BLaER1 (cell line): ENCODE data around the gene GNL2.

Experiments
- H3K27ac ChIP-seq: shearing (Covaris generic); formaldehyde crosslinking; 2 replicates; pipeline ENCODE4 v1.8.1; 2022
- H3K27me3 ChIP-seq: shearing (Covaris generic); formaldehyde crosslinking; 2 replicates; pipeline ENCODE4 v1.8.1; 2022
- H3K36me3 ChIP-seq: shearing (Covaris generic); formaldehyde crosslinking; 2 replicates; pipeline ENCODE4 v1.8.1; 2022
- H3K4me1 ChIP-seq: shearing (Covaris generic); formaldehyde crosslinking; 2 replicates; pipeline ENCODE4 v1.8.1; 2022
- H3K4me2 ChIP-seq: shearing (Covaris generic); formaldehyde crosslinking; 2 replicates; pipeline ENCODE4 v1.8.1; 2022
- H3K4me3 ChIP-seq: shearing (Covaris generic); formaldehyde crosslinking; 2 replicates; pipeline ENCODE4 v1.8.1; 2022
- H3K9ac ChIP-seq: shearing (Covaris generic); formaldehyde crosslinking; 2 replicates; pipeline ENCODE4 v1.8.1; 2022
- H3K9me3 ChIP-seq: shearing (Covaris generic); formaldehyde crosslinking; 2 replicates; pipeline ENCODE4 v1.8.1; 2022
- H4K20me1 ChIP-seq: shearing (Covaris generic); formaldehyde crosslinking; 2 replicates; pipeline ENCODE4 v1.8.1; 2022
- Cebpa-rat ChIP-seq: shearing (Covaris generic); IDR thresholded peaks from 2 replicates; pipeline ENCODE4 v1.8.1; 2022

The GNL2 gene

DNA sequence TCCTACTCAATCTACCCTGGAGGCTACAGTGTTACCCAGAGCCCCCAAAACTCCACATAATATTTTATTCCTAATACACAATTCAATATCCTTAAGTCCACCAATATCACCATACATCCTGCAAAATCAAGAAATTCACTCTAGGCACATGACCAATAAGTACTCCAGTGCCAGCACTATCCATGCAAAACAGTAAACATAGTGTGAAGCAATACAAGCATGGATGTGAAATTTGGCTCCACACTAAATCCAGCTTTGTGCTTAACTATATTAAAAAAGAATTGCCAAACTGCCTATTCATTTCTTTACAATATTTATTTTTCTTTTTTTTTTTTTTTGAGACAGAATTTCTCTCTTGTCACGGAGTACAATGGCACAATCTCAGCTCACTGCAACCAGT lies 78.2 kb downstream of the GNL2 start:
- Histone ChIP-seq H4K20me1 (peaks cover 14% of the 10 kb centered on the region), H3K9me3 (peaks cover 32% of the 10 kb centered on the region), H3K4me1 (peaks cover 32% of the 10 kb centered on the region), H3K4me2 (no peak overlapping the region), H3K36me3 (peaks cover 9% of the 10 kb centered on the region), H3K27ac (no peak overlapping the region), H3K27me3 (no peaks in the 10 kb centered on the region), H3K4me3 (no peak overlapping the region), H3K9ac (no peak overlapping the region)
- TF ChIP-seq Cebpa-rat: no peak
